Dermis microvascular lymphatic vessel endothelial cell (primary cell): ENCODE measurements around the gene OSBPL10. TPM values are rescaled to one million over a fixed set of nuclear protein-coding genes. Genes with fewer than 3 reads are reported as not detected.

Source experiments
- DNase-seq, 2 donors: peaks; one replicate each; pipeline versions ENCODE4 v3.0.0 to v3.0.0-alpha.2; 2010; ENCODE audit warnings: low read depth in 2 of 2
- total RNA-seq: library from RNA; depleted of rRNA; stranded (reverse); fragments of >200 nt; gene quantifications from 2 replicates; pipeline ENCODE4 v1.2.1, GENCODE V29; 2014

OSBPL10 gene
- total RNA-seq, 1 donor from 2014 or later = 8.0 TPM

GRCh38 chr3:31670722-31671121 lies 310.3 kb downstream of the OSBPL10 start:
- no peak for DNase-seq

DNA sequence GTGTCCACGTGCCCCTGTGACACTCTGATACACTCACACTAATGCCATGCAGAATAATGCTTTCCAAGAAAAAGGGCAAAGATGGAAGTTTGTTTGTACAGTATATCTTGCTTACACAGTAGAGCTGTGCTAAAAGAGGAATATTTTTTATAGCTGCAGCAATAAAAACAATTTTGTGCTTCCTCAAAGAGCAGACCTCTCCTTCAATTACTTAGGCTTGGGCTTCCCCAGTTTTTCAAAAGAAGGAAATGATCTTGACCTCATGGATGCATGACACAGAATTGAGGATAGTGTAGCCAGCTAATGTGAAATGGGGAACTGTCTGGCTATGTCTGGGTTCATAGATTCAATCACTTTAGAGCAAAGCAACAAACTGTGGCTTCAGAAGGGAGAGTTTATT lies 310.9 kb downstream of the OSBPL10 start:
- peak; percentile 6 to 86 for DNase-seq

DNA sequence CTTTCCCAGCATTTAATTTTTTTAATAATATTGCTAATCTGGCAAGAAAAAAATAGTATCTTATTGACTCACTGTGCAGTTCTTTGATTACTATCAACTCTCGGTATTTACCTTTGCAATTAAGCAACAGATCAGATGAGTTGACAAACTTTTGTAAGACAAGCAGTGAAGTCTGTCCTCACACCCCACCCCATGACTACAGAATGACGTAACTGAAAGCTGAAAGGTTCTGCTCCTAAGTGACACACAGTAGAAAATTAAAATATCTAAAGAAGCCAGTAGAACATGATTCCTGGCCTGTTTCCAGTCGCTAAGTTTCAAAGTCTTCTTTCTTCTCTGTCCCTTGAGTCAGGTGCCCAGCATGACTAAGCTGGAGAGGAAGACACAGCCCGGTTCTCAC lies 312.8 kb downstream of the OSBPL10 start:
- DNase-seq = no peak

DNA sequence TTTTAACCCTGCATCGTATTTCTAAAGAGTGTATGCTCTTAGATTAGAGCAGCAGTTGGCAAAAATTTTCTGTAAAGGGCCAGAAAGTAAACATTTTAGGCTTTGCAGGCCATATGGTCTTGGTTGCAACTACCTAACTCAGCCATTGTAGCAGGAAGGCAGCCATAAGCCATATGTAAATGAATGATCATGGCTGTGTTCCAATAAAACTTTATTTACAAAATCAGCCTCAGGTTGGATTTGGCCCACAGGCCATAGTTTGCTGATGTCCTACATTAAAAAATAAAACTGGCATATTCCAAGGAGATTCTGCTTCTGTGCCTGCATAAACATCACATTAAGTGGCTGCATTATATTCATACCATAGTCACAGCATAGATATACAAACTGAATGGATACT lies 313.5 kb downstream of the OSBPL10 start:
- no peak for DNase-seq

DNA sequence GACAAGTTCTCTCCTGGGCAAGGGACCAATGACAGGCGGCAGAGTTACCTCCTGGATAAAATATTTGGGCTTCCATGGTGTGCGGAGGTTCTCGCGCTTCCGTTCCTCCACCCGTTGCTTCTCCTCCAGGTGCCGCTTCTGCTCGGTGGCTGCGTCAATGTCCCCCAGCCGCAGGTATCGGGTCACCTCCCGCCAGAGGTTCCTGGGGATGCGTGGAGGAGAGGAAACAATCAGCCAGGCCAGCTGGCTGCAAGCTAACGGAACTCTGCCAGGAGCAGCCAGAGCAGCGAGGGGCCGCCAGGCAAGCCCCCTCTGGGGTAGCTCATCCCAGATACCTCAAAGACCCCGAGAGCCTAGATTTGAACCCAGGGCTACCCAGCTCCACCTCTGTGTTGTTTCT lies 317.0 kb downstream of the OSBPL10 start:
- no peak for DNase-seq

- no peak for DNase-seq
Observed at GRCh38 chr3:31661993-31662670, 318.9 kb downstream of the OSBPL10 start.

DNA sequence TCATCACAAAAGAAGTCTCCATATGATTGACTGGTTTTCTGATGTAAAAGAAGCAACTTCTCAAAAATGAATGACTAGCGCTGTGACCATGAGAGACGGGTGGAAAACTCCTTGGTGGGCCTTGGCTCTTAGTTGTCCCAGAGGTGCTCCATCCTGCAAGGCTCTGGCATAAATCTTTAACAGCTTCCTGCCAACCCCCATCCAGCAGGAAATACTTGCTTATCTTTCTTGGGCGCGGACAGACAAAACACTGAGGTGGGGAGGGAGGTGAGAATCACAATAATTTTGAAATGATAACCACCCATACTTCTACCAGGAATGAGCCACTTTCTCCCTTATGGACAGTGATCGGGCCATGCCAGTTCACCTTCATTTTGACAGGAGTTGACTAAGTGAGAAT lies 319.8 kb downstream of the OSBPL10 start:
- DNase-seq = peak in 1 of 2 donors; percentile 10

GRCh38 chr3:31659246-31659645 lies 321.8 kb downstream of the OSBPL10 start:
- DNase-seq = no peak

DNA sequence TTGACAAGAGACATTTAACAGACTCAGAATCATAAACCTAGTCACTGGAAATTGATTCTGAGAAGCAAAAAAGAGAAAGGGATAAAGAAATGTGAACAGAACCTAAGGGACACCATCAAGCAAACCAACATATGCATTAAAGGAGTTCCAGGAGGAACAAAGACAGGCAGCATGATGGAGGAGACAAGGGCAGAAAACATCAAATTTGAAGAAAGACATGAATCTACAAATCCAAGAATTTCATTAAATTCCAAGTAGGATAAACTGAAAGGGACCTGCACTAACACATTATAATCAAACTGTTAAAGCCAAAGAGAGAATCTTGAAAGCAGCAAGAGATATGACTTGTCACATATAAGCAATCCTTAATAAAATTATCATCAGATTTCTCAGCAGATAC lies 326.1 kb downstream of the OSBPL10 start:
- DNase-seq = no peak

GRCh38 chr3:31653464-31653863 lies 327.6 kb downstream of the OSBPL10 start:
- DNase-seq = no peak

- DNase-seq = no peak
Observed at GRCh38 chr3:31652296-31652695, 328.8 kb downstream of the OSBPL10 start.

DNA sequence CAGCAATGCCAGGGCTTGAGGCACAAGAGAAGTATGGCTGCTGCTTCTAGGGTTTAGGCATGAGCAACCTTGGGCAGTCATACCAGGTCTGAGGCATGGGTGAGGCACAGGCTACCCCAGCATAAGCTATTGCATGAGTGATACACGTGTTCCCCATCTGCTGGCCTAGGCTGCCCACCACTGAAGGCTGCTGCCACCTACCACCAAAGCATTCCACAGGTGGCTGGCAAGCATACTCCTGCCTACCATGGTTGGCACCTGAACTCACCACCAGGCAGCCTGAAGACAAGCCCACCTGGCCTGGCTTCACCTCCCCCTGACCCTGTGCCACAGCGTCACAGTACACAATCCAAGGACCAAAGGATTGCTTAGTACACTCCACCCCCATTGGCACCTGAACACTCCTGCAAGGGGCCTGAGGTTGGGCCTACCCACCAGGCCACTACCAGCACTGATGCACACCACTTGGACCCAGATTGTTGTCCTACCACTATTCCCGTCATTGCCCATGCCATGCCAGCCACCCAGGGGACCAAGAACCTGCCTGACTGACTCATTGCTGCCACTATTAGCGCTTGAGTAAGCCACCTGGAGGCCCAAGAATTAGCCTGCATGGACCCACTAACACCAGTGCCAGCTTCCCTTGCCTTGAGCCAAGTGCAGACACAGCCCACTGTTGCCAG lies 332.6 kb downstream of the OSBPL10 start:
- DNase-seq = no peak

DNA sequence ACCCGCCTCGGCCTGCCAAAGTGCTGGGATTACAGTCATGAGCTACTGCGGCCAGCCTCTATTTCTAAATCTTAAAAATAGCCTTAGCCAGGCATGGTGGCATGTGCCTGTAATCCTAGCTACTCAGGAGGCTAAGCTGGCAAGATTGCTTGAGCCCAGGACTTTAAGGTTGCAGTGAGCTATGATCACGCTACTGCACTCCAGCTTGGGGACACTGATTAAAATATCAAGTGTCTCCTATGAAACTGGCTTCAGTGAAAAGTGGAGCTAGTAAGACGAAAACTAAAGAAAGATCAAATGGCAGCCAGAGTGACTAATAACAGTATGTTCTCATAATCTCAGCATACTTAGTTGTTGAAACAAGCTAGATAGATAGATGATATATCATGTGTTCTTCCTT lies 335.8 kb downstream of the OSBPL10 start:
- DNase-seq = no peak

GRCh38 chr3:31639828-31640227 lies 341.2 kb downstream of the OSBPL10 start:
- no peak for DNase-seq

DNA sequence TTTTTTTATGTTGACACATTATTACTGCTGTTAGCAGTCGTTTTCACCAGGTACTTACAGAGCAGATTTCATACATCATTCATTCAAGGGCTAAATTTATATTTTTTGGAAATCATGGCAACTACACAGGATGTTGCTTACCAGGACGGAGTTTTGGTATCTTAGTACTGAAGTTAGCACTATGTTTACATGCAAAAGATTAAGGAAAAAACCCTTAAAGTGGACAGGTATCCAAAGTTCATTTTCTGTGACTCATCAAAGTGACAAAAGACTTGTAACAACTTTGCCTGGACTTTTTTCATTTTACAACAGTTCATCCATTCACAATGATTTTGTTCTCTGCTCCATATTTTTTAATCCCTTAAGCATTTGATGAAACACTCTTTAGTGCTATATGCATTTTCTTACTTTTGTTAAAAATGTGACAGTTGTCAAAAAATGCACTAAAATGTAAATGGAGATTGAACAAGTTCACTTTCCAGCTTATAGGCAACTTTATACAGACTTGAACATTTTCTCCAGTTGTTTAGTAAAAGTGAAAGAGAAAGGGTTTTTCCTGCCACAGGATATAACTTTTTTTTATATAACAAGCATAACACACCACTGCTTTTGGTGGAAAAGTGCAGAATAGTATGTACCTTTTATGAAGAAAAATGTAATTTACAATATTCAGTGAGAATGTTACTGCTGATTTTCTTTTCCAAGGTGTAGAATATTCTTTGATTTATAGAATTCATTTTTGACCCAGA lies 344.2 kb downstream of the OSBPL10 start:
- peak; percentile 12 to 15 for DNase-seq

DNA sequence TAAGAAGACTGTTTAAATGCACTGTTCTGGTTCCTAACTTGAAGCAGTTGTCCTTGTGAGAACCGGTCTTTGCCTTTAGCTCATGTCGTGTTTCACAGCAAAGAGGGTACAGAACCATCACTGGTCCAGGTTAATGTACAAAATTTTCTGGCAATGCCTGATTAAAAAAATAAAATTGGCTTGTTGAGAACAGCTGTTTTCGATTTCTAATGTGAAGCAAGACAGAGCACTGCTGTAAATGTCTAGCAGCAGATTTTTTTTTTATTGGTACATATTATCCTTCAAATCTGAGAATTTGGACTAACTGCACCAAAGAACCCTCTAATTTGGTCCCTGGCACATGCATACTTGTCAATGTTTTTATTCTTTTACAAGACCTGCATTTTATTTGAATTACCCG lies 345.0 kb downstream of the OSBPL10 start:
- DNase-seq = no peak

- DNase-seq = no peak
Observed at GRCh38 chr3:31635545-31635944, 345.5 kb downstream of the OSBPL10 start.

- no peak for DNase-seq
Observed at GRCh38 chr3:31634476-31634875, 346.6 kb downstream of the OSBPL10 start.

DNA sequence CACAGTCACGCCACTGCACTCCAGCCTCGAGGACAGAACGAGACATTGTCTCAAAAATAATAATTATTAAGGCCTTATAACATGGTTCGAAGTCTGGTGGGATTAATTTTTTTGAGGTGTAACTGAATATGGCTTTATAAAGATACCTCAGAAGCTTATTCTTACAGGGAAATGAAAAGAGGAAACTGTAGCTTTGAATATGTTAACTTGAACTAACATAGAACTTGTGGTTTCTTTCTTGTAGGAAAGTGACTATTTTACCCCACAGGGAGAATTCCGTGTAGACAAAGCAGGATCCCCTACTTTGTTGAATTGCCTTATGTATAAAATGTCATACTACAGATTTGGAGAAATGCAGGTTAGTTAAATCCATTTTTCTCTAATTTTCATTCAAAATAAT lies 352.0 kb downstream of the OSBPL10 start:
- no peak for DNase-seq

DNA sequence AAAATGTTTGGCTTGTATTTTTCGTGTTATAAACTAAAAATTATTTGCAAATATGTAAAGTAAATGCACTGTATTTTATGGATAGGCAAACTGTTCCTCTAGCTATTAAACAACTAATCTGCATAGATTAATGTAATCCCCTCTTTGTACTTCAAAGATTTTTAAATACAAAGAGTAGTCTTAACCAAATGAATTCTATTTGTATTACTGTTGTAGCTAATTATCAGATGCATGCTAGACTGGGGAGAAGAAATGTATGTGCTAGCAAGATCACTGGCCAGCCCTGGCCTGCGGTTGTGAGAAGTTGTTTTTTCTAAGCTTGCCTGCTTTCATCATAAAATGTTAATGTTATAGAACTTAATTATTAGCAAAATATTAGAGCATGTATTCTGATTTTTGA lies 355.7 kb downstream of the OSBPL10 start:
- DNase-seq = no peak

GRCh38 chr3:31624083-31624709 lies 356.9 kb downstream of the OSBPL10 start:
- no peak for DNase-seq

- DNase-seq = no peak
Observed at GRCh38 chr3:31622636-31623288, 358.3 kb downstream of the OSBPL10 start.
